ENCODE results near the gene MEX3D. TPM values are rescaled to one million over a fixed set of nuclear protein-coding genes. Genes with fewer than 3 reads are reported as not detected.

The MEX3D gene
- total RNA-seq, 2 experiments from 2014 or later = 1.6 to 2.3 TPM

DNA sequence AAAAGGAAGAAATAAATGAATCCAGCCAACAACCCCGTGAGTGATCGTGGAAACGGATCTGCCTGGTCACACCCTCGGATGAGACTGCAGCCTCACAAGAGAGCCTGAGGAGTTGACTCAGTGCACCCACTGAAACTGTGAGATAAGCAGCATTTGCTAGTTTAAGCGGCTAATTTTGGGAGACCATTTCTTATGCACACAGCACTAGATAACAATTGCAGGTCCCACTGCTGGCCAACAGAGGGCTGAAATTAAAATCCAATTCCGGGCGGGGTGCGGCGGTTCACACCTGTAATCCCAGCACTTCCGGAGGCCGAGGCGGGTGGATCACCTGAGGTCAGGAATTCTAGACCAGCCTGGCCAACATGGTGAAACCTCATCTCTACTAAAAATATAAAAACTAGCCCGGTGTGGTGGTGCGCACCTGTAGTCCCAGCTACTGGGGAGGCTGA is 33.5 kb upstream of the MEX3D start:
- TF ChIP-seq, protein P1, sequence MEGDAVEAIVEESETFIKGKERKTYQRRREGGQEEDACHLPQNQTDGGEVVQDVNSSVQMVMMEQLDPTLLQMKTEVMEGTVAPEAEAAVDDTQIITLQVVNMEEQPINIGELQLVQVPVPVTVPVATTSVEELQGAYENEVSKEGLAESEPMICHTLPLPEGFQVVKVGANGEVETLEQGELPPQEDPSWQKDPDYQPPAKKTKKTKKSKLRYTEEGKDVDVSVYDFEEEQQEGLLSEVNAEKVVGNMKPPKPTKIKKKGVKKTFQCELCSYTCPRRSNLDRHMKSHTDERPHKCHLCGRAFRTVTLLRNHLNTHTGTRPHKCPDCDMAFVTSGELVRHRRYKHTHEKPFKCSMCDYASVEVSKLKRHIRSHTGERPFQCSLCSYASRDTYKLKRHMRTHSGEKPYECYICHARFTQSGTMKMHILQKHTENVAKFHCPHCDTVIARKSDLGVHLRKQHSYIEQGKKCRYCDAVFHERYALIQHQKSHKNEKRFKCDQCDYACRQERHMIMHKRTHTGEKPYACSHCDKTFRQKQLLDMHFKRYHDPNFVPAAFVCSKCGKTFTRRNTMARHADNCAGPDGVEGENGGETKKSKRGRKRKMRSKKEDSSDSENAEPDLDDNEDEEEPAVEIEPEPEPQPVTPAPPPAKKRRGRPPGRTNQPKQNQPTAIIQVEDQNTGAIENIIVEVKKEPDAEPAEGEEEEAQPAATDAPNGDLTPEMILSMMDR (IDR thresholded peaks at IDR 0.05) = no peak
- Mint-ChIP-seq H3K27me3 (no peaks in the 10 kb centered on the region), H3K4me3 (peak overlapping the region; percentile 30), H3K36me3 (ENCODE audit: low read depth) (peaks cover 40% of the 10 kb centered on the region), H3K4me1 (ENCODE audit: low read depth) (peaks cover 21% of the 10 kb centered on the region), H3K27ac (no peak overlapping the region), H3K9me3 (no peaks in the 10 kb centered on the region)
- no peaks in the 10 kb centered on the region for H3K9me3 ChIP-seq (ENCODE audit: control insufficient read depth in 1 of 2, insufficient read depth in 1 of 2, low read length in 2 of 2)
- intact Hi-C loops (cut with DNase I, micrococcal nuclease) = no loop called here
- H3K4me1 ChIP-seq (ENCODE audit: insufficient read depth, low read length) = peaks cover 48% of the 10 kb centered on the region
- CTCF ChIA-PET = no interaction called here
- no peak overlapping the region for H3K27ac ChIP-seq (ENCODE audit: low read depth in 1 of 2, low read length in 2 of 2)
- POLR2A ChIA-PET = interaction anchor here (1.7 kb wide), 1 partner anchor 9 kb away, joined by 8 read pairs; the partner anchor contains the start of gene MBD3
- no peaks in the 10 kb centered on the region for H3K27me3 ChIP-seq (ENCODE audit: control insufficient read depth in 1 of 2, insufficient read depth in 2 of 2, low read length in 2 of 2)
- no peak overlapping the region for H3K4me3 ChIP-seq (ENCODE audit: low read length)
- ATAC-seq (ENCODE audit: poor library complexity) (no peak), DNase-seq (no peak)
- peaks cover 35% of the 10 kb centered on the region for H3K36me3 ChIP-seq (ENCODE audit: insufficient read depth, low read length)

DNA sequence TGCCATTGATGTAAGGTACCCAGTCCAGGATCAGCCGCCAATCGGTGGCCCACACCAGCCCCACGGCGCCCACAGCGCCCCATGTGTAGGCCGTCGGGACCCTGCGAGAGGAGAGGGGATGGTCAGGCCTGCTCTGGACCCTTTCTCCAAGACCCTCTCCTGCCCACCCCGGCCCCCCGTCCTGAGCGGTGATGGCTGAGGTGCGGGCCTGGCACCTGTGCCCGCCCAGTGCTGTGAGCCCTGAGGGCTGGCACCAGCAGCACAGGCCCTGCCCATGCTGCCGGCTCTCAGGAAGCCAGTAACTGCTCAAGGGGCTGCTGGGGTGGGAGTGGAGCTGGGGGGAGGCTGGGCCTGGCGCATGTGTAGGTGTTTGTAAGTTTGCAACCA is 31.3 kb upstream of the MEX3D start:
- Mint-ChIP-seq H3K27ac (no peak overlapping the region), H3K27me3 (no peaks in the 10 kb centered on the region), H3K36me3 (ENCODE audit: low read depth) (peaks cover 41% of the 10 kb centered on the region), H3K4me3 (no peak overlapping the region), H3K4me1 (ENCODE audit: low read depth) (peaks cover 12% of the 10 kb centered on the region), H3K9me3 (no peaks in the 10 kb centered on the region)
- TF ChIP-seq, protein P1 (IDR thresholded peaks at IDR 0.05) = no peak
- H3K36me3 ChIP-seq (ENCODE audit: insufficient read depth, low read length) = peaks cover 40% of the 10 kb centered on the region
- no peaks in the 10 kb centered on the region for H3K27me3 ChIP-seq (ENCODE audit: control insufficient read depth in 1 of 2, insufficient read depth in 2 of 2, low read length in 2 of 2)
- ATAC-seq (ENCODE audit: poor library complexity) (no peak), DNase-seq (no peak)
- H3K4me3 ChIP-seq (ENCODE audit: low read length) = no peak overlapping the region
- CTCF ChIA-PET = no interaction called here
- H3K27ac ChIP-seq (ENCODE audit: low read depth in 1 of 2, low read length in 2 of 2) = no peak overlapping the region
- no peaks in the 10 kb centered on the region for H3K9me3 ChIP-seq (ENCODE audit: control insufficient read depth in 1 of 2, insufficient read depth in 1 of 2, low read length in 2 of 2)
- intact Hi-C loops (cut with DNase I, micrococcal nuclease) = no loop called here
- H3K4me1 ChIP-seq (ENCODE audit: insufficient read depth, low read length) = peaks cover 30% of the 10 kb centered on the region
- POLR2A ChIA-PET = no interaction called here

- ATAC-seq (ENCODE audit: poor library complexity) (no peak), DNase-seq (no peak)
- H3K4me1 ChIP-seq (ENCODE audit: insufficient read depth, low read length) = peaks cover 25% of the 10 kb centered on the region
- Mint-ChIP-seq H3K27me3 (no peaks in the 10 kb centered on the region), H3K36me3 (ENCODE audit: low read depth) (peaks cover 41% of the 10 kb centered on the region), H3K9me3 (no peaks in the 10 kb centered on the region), H3K4me1 (ENCODE audit: low read depth) (peaks cover 12% of the 10 kb centered on the region), H3K4me3 (no peak overlapping the region), H3K27ac (no peak overlapping the region)
- peaks cover 40% of the 10 kb centered on the region for H3K36me3 ChIP-seq (ENCODE audit: insufficient read depth, low read length)
- TF ChIP-seq, protein P1 (IDR thresholded peaks at IDR 0.05) = no peak
- ChIA-PET POLR2A (interaction anchor here (0.6 kb wide), 1 partner anchor 32 kb away, joined by 3 read pairs; no protein-coding TSS in a partner anchor), CTCF (no interaction called here)
- intact Hi-C loops (cut with DNase I, micrococcal nuclease) = no loop called here
- no peak overlapping the region for H3K4me3 ChIP-seq (ENCODE audit: low read length)
- no peaks in the 10 kb centered on the region for H3K9me3 ChIP-seq (ENCODE audit: control insufficient read depth in 1 of 2, insufficient read depth in 1 of 2, low read length in 2 of 2)
- no peak overlapping the region for H3K27ac ChIP-seq (ENCODE audit: low read depth in 1 of 2, low read length in 2 of 2)
- H3K27me3 ChIP-seq (ENCODE audit: control insufficient read depth in 1 of 2, insufficient read depth in 2 of 2, low read length in 2 of 2) = no peaks in the 10 kb centered on the region
These were observed 30.8 kb upstream of the MEX3D start for GRCh38 chr19:1598777-1599459.
